ACC112 (cell line): ENCODE data around the gene PPAN.

ENCODE experiments used
- H2AFZ ChIP-seq: fragments of 200-600 bp; sonication (generic); one replicate; pipeline ENCODE4 v1.6.0; 2017; ENCODE audit warnings: antibody characterized with exemption, low read length; ENCODE audit not compliant: unreplicated experiment
- H3K27ac ChIP-seq: fragments of 200-600 bp; sonication (generic); 2 replicates; pipeline ENCODE4 v1.5.1; 2014; ENCODE audit warnings: low read depth, mild to moderate bottlenecking, antibody characterized with exemption, low read length, moderate library complexity
- H3K27me3 ChIP-seq: fragments of 200-600 bp; sonication (generic); 2 replicates; pipeline ENCODE4 v1.6.1; 2014; ENCODE audit warnings: mild to moderate bottlenecking, antibody characterized with exemption, low read length, moderate library complexity, mixed read lengths; ENCODE audit not compliant: insufficient read depth
- H3K36me3 ChIP-seq: fragments of 200-600 bp; sonication (generic); 2 replicates; pipeline ENCODE4 v1.6.1; 2016; ENCODE audit warnings: mild to moderate bottlenecking, antibody characterized with exemption, low read length, moderate library complexity, mixed read lengths; ENCODE audit not compliant: insufficient read depth
- H3K4me1 ChIP-seq: fragments of 200-600 bp; sonication (generic); one replicate; pipeline ENCODE4 v1.6.1; 2016; ENCODE audit warnings: low read length, mixed read lengths; ENCODE audit not compliant: insufficient read depth, unreplicated experiment, control insufficient read depth
- H3K4me3 ChIP-seq: fragments of 200-600 bp; sonication (generic); 2 replicates; pipeline ENCODE4 v1.5.1; 2014; ENCODE audit warnings: mild to moderate bottlenecking, low read depth, low read length
- H3K79me2 ChIP-seq: fragments of 200-600 bp; sonication (generic); one replicate; pipeline ENCODE4 v1.6.0; 2016; ENCODE audit warnings: low read length; ENCODE audit not compliant: control insufficient read depth, unreplicated experiment, insufficient read depth

The PPAN gene

GRCh38 chr19:10159610-10160009 lies 53.4 kb downstream of the PPAN start:
- H2AFZ ChIP-seq: no peak overlapping the region
- H3K79me2 ChIP-seq: no peaks in the 10 kb centered on the region
- no peak overlapping the region for H3K27ac ChIP-seq
- no peaks in the 10 kb centered on the region for H3K27me3 ChIP-seq
- H3K36me3 ChIP-seq: peaks cover 13% of the 10 kb centered on the region
- H3K4me1 ChIP-seq: no peaks in the 10 kb centered on the region
- H3K4me3 ChIP-seq: no peak overlapping the region
